WTC11 (cell line): ENCODE measurements around the gene DRD1.

Source experiments
- FOXJ3 ChIP-seq: sonication (generic); formaldehyde crosslinking; IDR thresholded peaks from 2 replicates; pipeline ENCODE4 v1.9.0; 2021; ENCODE audit warnings: missing genetic modification reagents, mild to moderate bottlenecking, borderline replicate concordance
- KAT7 ChIP-seq: sonication (generic); formaldehyde crosslinking; IDR thresholded peaks from 2 replicates; pipeline ENCODE4 v1.8.1; 2023; ENCODE audit warnings: missing genetic modification reagents, mild to moderate bottlenecking, borderline replicate concordance
- OVOL2 ChIP-seq: fragments of 250-450 bp; sonication (Bioruptor Pico); IDR thresholded peaks from 2 replicates; pipeline ENCODE4 v1.9.0; 2021; ENCODE audit warnings: mild to moderate bottlenecking, borderline replicate concordance
- SMAD4 ChIP-seq: sonication (generic); formaldehyde crosslinking; IDR thresholded peaks from 2 replicates; pipeline ENCODE4 v1.8.0; 2022; ENCODE audit warnings: mild to moderate bottlenecking, missing genetic modification reagents
- TEAD1 ChIP-seq: sonication (generic); formaldehyde crosslinking; IDR thresholded peaks from 2 replicates; pipeline ENCODE4 v1.8.0; 2022; ENCODE audit warnings: mild to moderate bottlenecking, missing genetic modification reagents
- ZNF138 ChIP-seq: sonication (generic); formaldehyde crosslinking; conservative IDR thresholded peaks from 2 replicates; pipeline ENCODE4 v1.8.1; 2022; ENCODE audit warnings: mild to moderate bottlenecking, moderate library complexity, missing genetic modification reagents
- ZNF232 ChIP-seq: sonication (generic); formaldehyde crosslinking; IDR thresholded peaks from 2 replicates; pipeline ENCODE4 v1.8.0; 2022; ENCODE audit warnings: mild to moderate bottlenecking, missing genetic modification reagents
- TF ChIP-seq, protein P1 (sequence below): fragments of 200-600 bp; IDR thresholded peaks from 2 replicates; pipeline ENCODE4 v1.8.0; 2022; ENCODE audit warnings: antibody characterized with exemption
- TF ChIP-seq, protein P2 (sequence below): sonication (generic); formaldehyde crosslinking; IDR thresholded peaks from 2 replicates; pipeline ENCODE4 v1.8.1; 2023; ENCODE audit warnings: mild to moderate bottlenecking, missing genetic modification reagents, moderate library complexity
- TF ChIP-seq, protein P3 (sequence below): sonication (generic); formaldehyde crosslinking; IDR thresholded peaks from 2 replicates; pipeline ENCODE4 v1.8.1; 2023; ENCODE audit warnings: mild to moderate bottlenecking, missing genetic modification reagents, moderate library complexity
- TF ChIP-seq, protein P4 (sequence below): sonication (generic); formaldehyde crosslinking; IDR thresholded peaks from 2 replicates; pipeline ENCODE4 v1.8.0; 2023; ENCODE audit warnings: missing genetic modification reagents, mild to moderate bottlenecking, borderline replicate concordance
- TF ChIP-seq, protein P5 (sequence below): sonication (generic); formaldehyde crosslinking; IDR thresholded peaks from 2 replicates; pipeline ENCODE4 v1.8.0; 2022; ENCODE audit warnings: mild to moderate bottlenecking, missing genetic modification reagents

DNA sequence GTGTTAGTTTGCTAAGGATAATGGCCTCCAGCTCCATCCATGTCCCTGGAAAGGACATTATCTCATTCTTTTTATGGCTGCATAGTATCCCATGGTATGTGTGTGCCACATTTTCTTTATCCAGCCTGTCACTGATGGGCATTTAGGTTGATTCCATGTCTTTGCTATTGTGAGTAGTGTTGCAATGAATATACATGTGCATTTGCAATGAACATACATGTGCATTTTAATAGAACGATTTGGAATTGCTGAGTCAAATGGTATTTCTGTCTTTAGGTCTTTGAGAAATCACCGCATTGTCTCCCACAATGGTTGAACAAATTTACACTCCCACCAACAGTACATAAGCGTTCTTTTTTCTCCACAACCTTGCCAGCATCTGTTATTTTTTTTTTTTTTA lies 37.7 kb downstream of the DRD1 start:
- TF ChIP-seq, protein P1, sequence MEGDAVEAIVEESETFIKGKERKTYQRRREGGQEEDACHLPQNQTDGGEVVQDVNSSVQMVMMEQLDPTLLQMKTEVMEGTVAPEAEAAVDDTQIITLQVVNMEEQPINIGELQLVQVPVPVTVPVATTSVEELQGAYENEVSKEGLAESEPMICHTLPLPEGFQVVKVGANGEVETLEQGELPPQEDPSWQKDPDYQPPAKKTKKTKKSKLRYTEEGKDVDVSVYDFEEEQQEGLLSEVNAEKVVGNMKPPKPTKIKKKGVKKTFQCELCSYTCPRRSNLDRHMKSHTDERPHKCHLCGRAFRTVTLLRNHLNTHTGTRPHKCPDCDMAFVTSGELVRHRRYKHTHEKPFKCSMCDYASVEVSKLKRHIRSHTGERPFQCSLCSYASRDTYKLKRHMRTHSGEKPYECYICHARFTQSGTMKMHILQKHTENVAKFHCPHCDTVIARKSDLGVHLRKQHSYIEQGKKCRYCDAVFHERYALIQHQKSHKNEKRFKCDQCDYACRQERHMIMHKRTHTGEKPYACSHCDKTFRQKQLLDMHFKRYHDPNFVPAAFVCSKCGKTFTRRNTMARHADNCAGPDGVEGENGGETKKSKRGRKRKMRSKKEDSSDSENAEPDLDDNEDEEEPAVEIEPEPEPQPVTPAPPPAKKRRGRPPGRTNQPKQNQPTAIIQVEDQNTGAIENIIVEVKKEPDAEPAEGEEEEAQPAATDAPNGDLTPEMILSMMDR: no peak
- TF ChIP-seq OVOL2 (CRISPR knock-in tag) (no peak), TEAD1 (CRISPR knock-in tag) (no peak), ZNF138 (CRISPR knock-in tag) (no peak), KAT7 (no peak), SMAD4 (no peak), FOXJ3 (CRISPR knock-in tag) (no peak), ZNF232 (CRISPR knock-in tag) (no peak)
- TF ChIP-seq, protein P2, sequence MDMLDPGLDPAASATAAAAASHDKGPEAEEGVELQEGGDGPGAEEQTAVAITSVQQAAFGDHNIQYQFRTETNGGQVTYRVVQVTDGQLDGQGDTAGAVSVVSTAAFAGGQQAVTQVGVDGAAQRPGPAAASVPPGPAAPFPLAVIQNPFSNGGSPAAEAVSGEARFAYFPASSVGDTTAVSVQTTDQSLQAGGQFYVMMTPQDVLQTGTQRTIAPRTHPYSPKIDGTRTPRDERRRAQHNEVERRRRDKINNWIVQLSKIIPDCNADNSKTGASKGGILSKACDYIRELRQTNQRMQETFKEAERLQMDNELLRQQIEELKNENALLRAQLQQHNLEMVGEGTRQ (CRISPR knock-in tag): no peak
- TF ChIP-seq, protein P3, sequence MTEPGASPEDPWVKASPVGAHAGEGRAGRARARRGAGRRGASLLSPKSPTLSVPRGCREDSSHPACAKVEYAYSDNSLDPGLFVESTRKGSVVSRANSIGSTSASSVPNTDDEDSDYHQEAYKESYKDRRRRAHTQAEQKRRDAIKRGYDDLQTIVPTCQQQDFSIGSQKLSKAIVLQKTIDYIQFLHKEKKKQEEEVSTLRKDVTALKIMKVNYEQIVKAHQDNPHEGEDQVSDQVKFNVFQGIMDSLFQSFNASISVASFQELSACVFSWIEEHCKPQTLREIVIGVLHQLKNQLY (CRISPR knock-in tag): no peak
- TF ChIP-seq, protein P4, sequence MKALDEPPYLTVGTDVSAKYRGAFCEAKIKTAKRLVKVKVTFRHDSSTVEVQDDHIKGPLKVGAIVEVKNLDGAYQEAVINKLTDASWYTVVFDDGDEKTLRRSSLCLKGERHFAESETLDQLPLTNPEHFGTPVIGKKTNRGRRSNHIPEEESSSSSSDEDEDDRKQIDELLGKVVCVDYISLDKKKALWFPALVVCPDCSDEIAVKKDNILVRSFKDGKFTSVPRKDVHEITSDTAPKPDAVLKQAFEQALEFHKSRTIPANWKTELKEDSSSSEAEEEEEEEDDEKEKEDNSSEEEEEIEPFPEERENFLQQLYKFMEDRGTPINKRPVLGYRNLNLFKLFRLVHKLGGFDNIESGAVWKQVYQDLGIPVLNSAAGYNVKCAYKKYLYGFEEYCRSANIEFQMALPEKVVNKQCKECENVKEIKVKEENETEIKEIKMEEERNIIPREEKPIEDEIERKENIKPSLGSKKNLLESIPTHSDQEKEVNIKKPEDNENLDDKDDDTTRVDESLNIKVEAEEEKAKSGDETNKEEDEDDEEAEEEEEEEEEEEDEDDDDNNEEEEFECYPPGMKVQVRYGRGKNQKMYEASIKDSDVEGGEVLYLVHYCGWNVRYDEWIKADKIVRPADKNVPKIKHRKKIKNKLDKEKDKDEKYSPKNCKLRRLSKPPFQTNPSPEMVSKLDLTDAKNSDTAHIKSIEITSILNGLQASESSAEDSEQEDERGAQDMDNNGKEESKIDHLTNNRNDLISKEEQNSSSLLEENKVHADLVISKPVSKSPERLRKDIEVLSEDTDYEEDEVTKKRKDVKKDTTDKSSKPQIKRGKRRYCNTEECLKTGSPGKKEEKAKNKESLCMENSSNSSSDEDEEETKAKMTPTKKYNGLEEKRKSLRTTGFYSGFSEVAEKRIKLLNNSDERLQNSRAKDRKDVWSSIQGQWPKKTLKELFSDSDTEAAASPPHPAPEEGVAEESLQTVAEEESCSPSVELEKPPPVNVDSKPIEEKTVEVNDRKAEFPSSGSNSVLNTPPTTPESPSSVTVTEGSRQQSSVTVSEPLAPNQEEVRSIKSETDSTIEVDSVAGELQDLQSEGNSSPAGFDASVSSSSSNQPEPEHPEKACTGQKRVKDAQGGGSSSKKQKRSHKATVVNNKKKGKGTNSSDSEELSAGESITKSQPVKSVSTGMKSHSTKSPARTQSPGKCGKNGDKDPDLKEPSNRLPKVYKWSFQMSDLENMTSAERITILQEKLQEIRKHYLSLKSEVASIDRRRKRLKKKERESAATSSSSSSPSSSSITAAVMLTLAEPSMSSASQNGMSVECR (CRISPR knock-in tag): no peak
- TF ChIP-seq, protein P5, sequence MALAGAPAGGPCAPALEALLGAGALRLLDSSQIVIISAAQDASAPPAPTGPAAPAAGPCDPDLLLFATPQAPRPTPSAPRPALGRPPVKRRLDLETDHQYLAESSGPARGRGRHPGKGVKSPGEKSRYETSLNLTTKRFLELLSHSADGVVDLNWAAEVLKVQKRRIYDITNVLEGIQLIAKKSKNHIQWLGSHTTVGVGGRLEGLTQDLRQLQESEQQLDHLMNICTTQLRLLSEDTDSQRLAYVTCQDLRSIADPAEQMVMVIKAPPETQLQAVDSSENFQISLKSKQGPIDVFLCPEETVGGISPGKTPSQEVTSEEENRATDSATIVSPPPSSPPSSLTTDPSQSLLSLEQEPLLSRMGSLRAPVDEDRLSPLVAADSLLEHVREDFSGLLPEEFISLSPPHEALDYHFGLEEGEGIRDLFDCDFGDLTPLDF (CRISPR knock-in tag): no peak
